IMR-90 (cell line): ENCODE data around the gene DNMT3L.
"Not testable (repeated sequence)": the region's sequence is repeated elsewhere in the genome, so short reads cannot be mapped to it uniquely, and the experiment has no call there.

ENCODE experiments used
- BHLHE40 ChIP-seq: fragments of 150-350 bp; IDR thresholded peaks from 2 replicates; pipeline ENCODE4 v1.6.1; 2016; ENCODE audit warnings: mild to moderate bottlenecking, low read depth, low read length
- CEBPB ChIP-seq: IDR thresholded peaks from 2 replicates; pipeline ENCODE4 v1.6.1; 2012; ENCODE audit warnings: low read depth, low read length, improper control_type of control experiment
- CHD1 ChIP-seq: IDR thresholded peaks from 2 replicates; pipeline ENCODE4 v1.6.1; 2012; ENCODE audit warnings: low read depth, low read length, improper control_type of control experiment
- FOS ChIP-seq: fragments of 150-350 bp; IDR thresholded peaks from 2 replicates; pipeline ENCODE4 v1.6.1; 2016; ENCODE audit warnings: low read depth, low read length
- MAZ ChIP-seq: IDR thresholded peaks from 2 replicates; pipeline ENCODE4 v1.6.1; 2012; ENCODE audit warnings: low read depth, mild to moderate bottlenecking, low read length, improper control_type of control experiment, moderate library complexity, borderline replicate concordance
- NFE2L2 ChIP-seq: fragments of 150-350 bp; IDR thresholded peaks from 2 replicates; pipeline ENCODE4 v1.6.1; 2016; ENCODE audit warnings: low read depth, mild to moderate bottlenecking, low read length
- POLR2A ChIP-seq: IDR thresholded peaks from 2 replicates; pipeline ENCODE4 v1.6.1; 2012; ENCODE audit warnings: mild to moderate bottlenecking, low read depth, low read length
- RAD21 ChIP-seq: IDR thresholded peaks from 2 replicates; pipeline ENCODE4 v1.6.1; 2012; ENCODE audit warnings: low read length, improper control_type of control experiment
- RCOR1 ChIP-seq: IDR thresholded peaks from 2 replicates; pipeline ENCODE4 v1.6.1; 2012; ENCODE audit warnings: mild to moderate bottlenecking, low read length, improper control_type of control experiment; ENCODE audit not compliant: insufficient replicate concordance
- RFX5 ChIP-seq: IDR thresholded peaks from 2 replicates; pipeline ENCODE4 v1.8.0; 2012; ENCODE audit warnings: low read depth, mild to moderate bottlenecking, low read length, moderate library complexity
- SMC3 ChIP-seq: fragments of 150-350 bp; IDR thresholded peaks from 2 replicates; pipeline ENCODE4 v1.6.1; 2016; ENCODE audit warnings: low read depth, mild to moderate bottlenecking, antibody characterized with exemption, low read length, moderate library complexity
- TF ChIP-seq, protein P1 (sequence below): conservative IDR thresholded peaks from 2 replicates; pipeline ENCODE4 v1.5.1; 2012; ENCODE audit warnings: mild to moderate bottlenecking, low read depth, low read length, improper control_type of control experiment
- TF ChIP-seq, protein P2 (sequence below): fragments of 150-350 bp; IDR thresholded peaks from 2 replicates; pipeline ENCODE4 v1.6.1; 2017; ENCODE audit warnings: mild to moderate bottlenecking, antibody characterized with exemption, low read length, low read depth
- TF ChIP-seq, protein P3 (sequence below): fragments of 150-350 bp; IDR thresholded peaks from 2 replicates; pipeline ENCODE4 v1.6.1; 2016; ENCODE audit warnings: low read depth, mild to moderate bottlenecking, low read length, moderate library complexity, borderline replicate concordance

DNA sequence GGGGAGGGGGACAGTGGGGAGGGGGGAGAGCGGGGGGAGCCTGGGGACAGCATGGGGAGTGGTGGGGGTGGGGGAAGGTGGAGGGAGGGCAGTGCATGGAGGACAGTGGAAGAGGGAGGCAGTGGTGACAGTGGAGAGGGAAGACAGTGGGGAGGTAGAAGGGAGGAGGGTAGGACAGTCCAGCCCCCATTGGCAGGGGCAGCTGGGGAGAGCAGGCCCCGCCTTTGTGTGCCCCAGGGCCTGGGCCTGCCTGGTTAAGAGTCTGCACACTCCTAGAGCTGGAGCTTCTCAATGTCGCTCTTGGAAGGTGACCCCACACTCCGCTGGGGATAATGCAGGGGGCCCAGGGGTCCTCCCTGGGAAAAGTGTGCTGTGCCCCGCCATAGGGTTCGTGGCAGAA, 36.1 kb downstream of the DNMT3L start:
- TF ChIP-seq, protein P1, sequence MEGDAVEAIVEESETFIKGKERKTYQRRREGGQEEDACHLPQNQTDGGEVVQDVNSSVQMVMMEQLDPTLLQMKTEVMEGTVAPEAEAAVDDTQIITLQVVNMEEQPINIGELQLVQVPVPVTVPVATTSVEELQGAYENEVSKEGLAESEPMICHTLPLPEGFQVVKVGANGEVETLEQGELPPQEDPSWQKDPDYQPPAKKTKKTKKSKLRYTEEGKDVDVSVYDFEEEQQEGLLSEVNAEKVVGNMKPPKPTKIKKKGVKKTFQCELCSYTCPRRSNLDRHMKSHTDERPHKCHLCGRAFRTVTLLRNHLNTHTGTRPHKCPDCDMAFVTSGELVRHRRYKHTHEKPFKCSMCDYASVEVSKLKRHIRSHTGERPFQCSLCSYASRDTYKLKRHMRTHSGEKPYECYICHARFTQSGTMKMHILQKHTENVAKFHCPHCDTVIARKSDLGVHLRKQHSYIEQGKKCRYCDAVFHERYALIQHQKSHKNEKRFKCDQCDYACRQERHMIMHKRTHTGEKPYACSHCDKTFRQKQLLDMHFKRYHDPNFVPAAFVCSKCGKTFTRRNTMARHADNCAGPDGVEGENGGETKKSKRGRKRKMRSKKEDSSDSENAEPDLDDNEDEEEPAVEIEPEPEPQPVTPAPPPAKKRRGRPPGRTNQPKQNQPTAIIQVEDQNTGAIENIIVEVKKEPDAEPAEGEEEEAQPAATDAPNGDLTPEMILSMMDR = not testable (repeated sequence)
- not testable (repeated sequence) for TF ChIP-seq RAD21, FOS, RFX5, CEBPB, POLR2A, BHLHE40, RCOR1, NFE2L2, MAZ, SMC3, CHD1
- TF ChIP-seq, protein P2, sequence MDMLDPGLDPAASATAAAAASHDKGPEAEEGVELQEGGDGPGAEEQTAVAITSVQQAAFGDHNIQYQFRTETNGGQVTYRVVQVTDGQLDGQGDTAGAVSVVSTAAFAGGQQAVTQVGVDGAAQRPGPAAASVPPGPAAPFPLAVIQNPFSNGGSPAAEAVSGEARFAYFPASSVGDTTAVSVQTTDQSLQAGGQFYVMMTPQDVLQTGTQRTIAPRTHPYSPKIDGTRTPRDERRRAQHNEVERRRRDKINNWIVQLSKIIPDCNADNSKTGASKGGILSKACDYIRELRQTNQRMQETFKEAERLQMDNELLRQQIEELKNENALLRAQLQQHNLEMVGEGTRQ = not testable (repeated sequence)
- TF ChIP-seq, protein P3, sequence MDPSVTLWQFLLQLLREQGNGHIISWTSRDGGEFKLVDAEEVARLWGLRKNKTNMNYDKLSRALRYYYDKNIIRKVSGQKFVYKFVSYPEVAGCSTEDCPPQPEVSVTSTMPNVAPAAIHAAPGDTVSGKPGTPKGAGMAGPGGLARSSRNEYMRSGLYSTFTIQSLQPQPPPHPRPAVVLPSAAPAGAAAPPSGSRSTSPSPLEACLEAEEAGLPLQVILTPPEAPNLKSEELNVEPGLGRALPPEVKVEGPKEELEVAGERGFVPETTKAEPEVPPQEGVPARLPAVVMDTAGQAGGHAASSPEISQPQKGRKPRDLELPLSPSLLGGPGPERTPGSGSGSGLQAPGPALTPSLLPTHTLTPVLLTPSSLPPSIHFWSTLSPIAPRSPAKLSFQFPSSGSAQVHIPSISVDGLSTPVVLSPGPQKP = not testable (repeated sequence)
